WTC11 (cell line): Measurements from ENCODE around the gene FBXO3. TPM values are rescaled to one million over a fixed set of nuclear protein-coding genes. Genes with fewer than 3 reads are reported as not detected.

ENCODE experiments used
- ATAC-seq: fragments of 200-7000 bp; cut with Tn5 transposase; 2 replicates; pipeline ENCODE4 v1.10.0; 2021; ENCODE audit warnings: mild to moderate bottlenecking, moderate library complexity
- CTCF ChIA-PET: fragments of 300-600 bp; sonication (Branson Sonifier 250); formaldehyde crosslinking; loops from one replicate; lab custom pipeline; 2021; ENCODE audit warnings: antibody characterized with exemption; lab: Charles Lee
- POLR2A ChIA-PET: fragments of 350-600 bp; sonication (Branson Sonifier 250); formaldehyde crosslinking; loops from one replicate; lab custom pipeline; 2021; ENCODE audit warnings: antibody characterized with exemption; lab: Charles Lee
- DNase-seq: peaks from one replicate; pipeline ENCODE4 v3.0.0; 2021; ENCODE audit warnings: low spot score
- H3K27ac Mint-ChIP-seq: 2 replicates; pipeline ENCODE4 v1.8.0; 2021; ENCODE audit warnings: mixed read lengths
- H3K27me3 Mint-ChIP-seq: 2 replicates; pipeline ENCODE4 v1.8.0; 2021; ENCODE audit warnings: low read depth, mild to moderate bottlenecking, moderate library complexity, mixed read lengths
- H3K36me3 Mint-ChIP-seq: 2 replicates; pipeline ENCODE4 v1.8.0; 2021; ENCODE audit warnings: mixed read lengths
- H3K4me1 Mint-ChIP-seq: 2 replicates; pipeline ENCODE4 v1.8.0; 2022; ENCODE audit warnings: mixed read lengths
- H3K4me3 Mint-ChIP-seq: 2 replicates; pipeline ENCODE4 v1.8.0; 2021; ENCODE audit warnings: mild to moderate bottlenecking, moderate library complexity, mixed read lengths
- H3K9me3 Mint-ChIP-seq: 2 replicates; pipeline ENCODE4 v1.8.0; 2021; ENCODE audit warnings: mixed read lengths
- ATF1 ChIP-seq: sonication (generic); formaldehyde crosslinking; IDR thresholded peaks from 2 replicates; pipeline ENCODE4 v1.8.1; 2023; ENCODE audit warnings: mild to moderate bottlenecking, moderate library complexity, missing genetic modification reagents
- CREM ChIP-seq: sonication (generic); formaldehyde crosslinking; IDR thresholded peaks from 2 replicates; pipeline ENCODE4 v1.8.1; 2022; ENCODE audit warnings: mild to moderate bottlenecking, missing genetic modification reagents, moderate library complexity
- GTF2I ChIP-seq: fragments of 250-450 bp; sonication (Bioruptor Pico); conservative IDR thresholded peaks from 2 replicates; pipeline ENCODE4 v1.4.0; 2021; ENCODE audit warnings: mild to moderate bottlenecking
- MXD4 ChIP-seq: fragments of 250-450 bp; sonication (Bioruptor Pico); IDR thresholded peaks from 2 replicates; pipeline ENCODE4 v1.8.0; 2021; ENCODE audit warnings: mild to moderate bottlenecking, moderate library complexity, borderline replicate concordance
- RORB ChIP-seq: fragments of 250-450 bp; sonication (Bioruptor Pico); IDR thresholded peaks from 2 replicates; pipeline ENCODE4 v1.9.0; 2021; ENCODE audit warnings: mild to moderate bottlenecking
- TEAD4 ChIP-seq: sonication (generic); formaldehyde crosslinking; IDR thresholded peaks from 2 replicates; pipeline ENCODE4 v1.8.0; 2022; ENCODE audit warnings: mild to moderate bottlenecking, missing genetic modification reagents
- ZNF416 ChIP-seq: fragments of 250-450 bp; sonication (Bioruptor Pico); IDR thresholded peaks from 2 replicates; pipeline ENCODE4 v1.9.0; 2021; ENCODE audit warnings: mild to moderate bottlenecking, inconsistent platforms
- ZNF512 ChIP-seq: sonication (generic); formaldehyde crosslinking; IDR thresholded peaks from 2 replicates; pipeline ENCODE4 v1.8.1; 2022; ENCODE audit warnings: missing genetic modification reagents, borderline replicate concordance
- total RNA-seq: library from RNA; stranded (reverse); gene quantifications from 3 replicates; pipeline ENCODE4 v1.2.3, GENCODE V29; 2021
- TF ChIP-seq, protein P1 (sequence below): fragments of 250-450 bp; sonication (Bioruptor Pico); IDR thresholded peaks from 2 replicates; pipeline ENCODE4 v2.1.2; 2022; ENCODE audit warnings: mild to moderate bottlenecking, moderate library complexity
- TF ChIP-seq, protein P2 (sequence below): sonication (generic); formaldehyde crosslinking; IDR thresholded peaks from 2 replicates; pipeline ENCODE4 v1.8.0; 2023; ENCODE audit warnings: missing genetic modification reagents, mild to moderate bottlenecking, borderline replicate concordance
- TF ChIP-seq, protein P3 (sequence below): sonication (generic); formaldehyde crosslinking; IDR thresholded peaks from 2 replicates; pipeline ENCODE4 v1.8.1; 2023; ENCODE audit warnings: mild to moderate bottlenecking, missing genetic modification reagents, moderate library complexity
- TF ChIP-seq, protein P4 (sequence below): sonication (generic); formaldehyde crosslinking; IDR thresholded peaks from 2 replicates; pipeline ENCODE4 v1.8.1; 2023; ENCODE audit warnings: mild to moderate bottlenecking, missing genetic modification reagents

Gene FBXO3
- total RNA-seq, 1 experiment from 2014 or later = 14.5 TPM

GRCh38 chr11:33734441-33735270 lies 39.7 kb downstream of the FBXO3 start:
- no peak overlapping the region for H3K27ac Mint-ChIP-seq
- CTCF ChIA-PET = no interaction called here

GRCh38 chr11:33733980-33734379 lies 40.3 kb downstream of the FBXO3 start:
- no peak overlapping the region for H3K27ac Mint-ChIP-seq

More at GRCh38 chr11:33734441-33735270, 39.7 kb downstream of the FBXO3 start:
- no peak for DNase-seq
- no peak for ATAC-seq
- no peaks in the 10 kb centered on the region for H3K36me3 Mint-ChIP-seq
- POLR2A ChIA-PET = no interaction called here
- TF ChIP-seq TEAD4 (no peak), GTF2I (CRISPR knock-in tag) (no peak), CREM (CRISPR knock-in tag) (no peak), ZNF416 (CRISPR knock-in tag) (no peak)
- TF ChIP-seq, protein P1, sequence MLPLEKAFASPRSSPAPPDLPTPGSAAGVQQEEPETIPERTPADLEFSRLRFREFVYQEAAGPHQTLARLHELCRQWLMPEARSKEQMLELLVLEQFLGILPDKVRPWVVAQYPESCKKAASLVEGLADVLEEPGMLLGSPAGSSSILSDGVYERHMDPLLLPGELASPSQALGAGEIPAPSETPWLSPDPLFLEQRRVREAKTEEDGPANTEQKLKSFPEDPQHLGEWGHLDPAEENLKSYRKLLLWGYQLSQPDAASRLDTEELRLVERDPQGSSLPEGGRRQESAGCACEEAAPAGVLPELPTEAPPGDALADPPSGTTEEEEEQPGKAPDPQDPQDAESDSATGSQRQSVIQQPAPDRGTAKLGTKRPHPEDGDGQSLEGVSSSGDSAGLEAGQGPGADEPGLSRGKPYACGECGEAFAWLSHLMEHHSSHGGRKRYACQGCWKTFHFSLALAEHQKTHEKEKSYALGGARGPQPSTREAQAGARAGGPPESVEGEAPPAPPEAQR (CRISPR knock-in tag) = no peak
- TF ChIP-seq, protein P2, sequence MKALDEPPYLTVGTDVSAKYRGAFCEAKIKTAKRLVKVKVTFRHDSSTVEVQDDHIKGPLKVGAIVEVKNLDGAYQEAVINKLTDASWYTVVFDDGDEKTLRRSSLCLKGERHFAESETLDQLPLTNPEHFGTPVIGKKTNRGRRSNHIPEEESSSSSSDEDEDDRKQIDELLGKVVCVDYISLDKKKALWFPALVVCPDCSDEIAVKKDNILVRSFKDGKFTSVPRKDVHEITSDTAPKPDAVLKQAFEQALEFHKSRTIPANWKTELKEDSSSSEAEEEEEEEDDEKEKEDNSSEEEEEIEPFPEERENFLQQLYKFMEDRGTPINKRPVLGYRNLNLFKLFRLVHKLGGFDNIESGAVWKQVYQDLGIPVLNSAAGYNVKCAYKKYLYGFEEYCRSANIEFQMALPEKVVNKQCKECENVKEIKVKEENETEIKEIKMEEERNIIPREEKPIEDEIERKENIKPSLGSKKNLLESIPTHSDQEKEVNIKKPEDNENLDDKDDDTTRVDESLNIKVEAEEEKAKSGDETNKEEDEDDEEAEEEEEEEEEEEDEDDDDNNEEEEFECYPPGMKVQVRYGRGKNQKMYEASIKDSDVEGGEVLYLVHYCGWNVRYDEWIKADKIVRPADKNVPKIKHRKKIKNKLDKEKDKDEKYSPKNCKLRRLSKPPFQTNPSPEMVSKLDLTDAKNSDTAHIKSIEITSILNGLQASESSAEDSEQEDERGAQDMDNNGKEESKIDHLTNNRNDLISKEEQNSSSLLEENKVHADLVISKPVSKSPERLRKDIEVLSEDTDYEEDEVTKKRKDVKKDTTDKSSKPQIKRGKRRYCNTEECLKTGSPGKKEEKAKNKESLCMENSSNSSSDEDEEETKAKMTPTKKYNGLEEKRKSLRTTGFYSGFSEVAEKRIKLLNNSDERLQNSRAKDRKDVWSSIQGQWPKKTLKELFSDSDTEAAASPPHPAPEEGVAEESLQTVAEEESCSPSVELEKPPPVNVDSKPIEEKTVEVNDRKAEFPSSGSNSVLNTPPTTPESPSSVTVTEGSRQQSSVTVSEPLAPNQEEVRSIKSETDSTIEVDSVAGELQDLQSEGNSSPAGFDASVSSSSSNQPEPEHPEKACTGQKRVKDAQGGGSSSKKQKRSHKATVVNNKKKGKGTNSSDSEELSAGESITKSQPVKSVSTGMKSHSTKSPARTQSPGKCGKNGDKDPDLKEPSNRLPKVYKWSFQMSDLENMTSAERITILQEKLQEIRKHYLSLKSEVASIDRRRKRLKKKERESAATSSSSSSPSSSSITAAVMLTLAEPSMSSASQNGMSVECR (CRISPR knock-in tag) = no peak
- TF ChIP-seq, protein P3, sequence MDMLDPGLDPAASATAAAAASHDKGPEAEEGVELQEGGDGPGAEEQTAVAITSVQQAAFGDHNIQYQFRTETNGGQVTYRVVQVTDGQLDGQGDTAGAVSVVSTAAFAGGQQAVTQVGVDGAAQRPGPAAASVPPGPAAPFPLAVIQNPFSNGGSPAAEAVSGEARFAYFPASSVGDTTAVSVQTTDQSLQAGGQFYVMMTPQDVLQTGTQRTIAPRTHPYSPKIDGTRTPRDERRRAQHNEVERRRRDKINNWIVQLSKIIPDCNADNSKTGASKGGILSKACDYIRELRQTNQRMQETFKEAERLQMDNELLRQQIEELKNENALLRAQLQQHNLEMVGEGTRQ (CRISPR knock-in tag) = no peak
- TF ChIP-seq, all 79 proteins: peak for 0
- H3K4me3 Mint-ChIP-seq = peak overlapping the region; percentile 78
- H3K9me3 Mint-ChIP-seq = no peaks in the 10 kb centered on the region
- peaks cover 12% of the 10 kb centered on the region for H3K27me3 Mint-ChIP-seq
- H3K4me1 Mint-ChIP-seq = peaks cover 26% of the 10 kb centered on the region

More at GRCh38 chr11:33733980-33734379, 40.3 kb downstream of the FBXO3 start:
- H3K4me3 Mint-ChIP-seq = no peak overlapping the region
- TF ChIP-seq, protein P4, sequence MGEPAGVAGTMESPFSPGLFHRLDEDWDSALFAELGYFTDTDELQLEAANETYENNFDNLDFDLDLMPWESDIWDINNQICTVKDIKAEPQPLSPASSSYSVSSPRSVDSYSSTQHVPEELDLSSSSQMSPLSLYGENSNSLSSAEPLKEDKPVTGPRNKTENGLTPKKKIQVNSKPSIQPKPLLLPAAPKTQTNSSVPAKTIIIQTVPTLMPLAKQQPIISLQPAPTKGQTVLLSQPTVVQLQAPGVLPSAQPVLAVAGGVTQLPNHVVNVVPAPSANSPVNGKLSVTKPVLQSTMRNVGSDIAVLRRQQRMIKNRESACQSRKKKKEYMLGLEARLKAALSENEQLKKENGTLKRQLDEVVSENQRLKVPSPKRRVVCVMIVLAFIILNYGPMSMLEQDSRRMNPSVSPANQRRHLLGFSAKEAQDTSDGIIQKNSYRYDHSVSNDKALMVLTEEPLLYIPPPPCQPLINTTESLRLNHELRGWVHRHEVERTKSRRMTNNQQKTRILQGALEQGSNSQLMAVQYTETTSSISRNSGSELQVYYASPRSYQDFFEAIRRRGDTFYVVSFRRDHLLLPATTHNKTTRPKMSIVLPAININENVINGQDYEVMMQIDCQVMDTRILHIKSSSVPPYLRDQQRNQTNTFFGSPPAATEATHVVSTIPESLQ = no peak
- TF ChIP-seq, protein P3 (CRISPR knock-in tag) = no peak
- TF ChIP-seq RORB (CRISPR knock-in tag) = no peak
- TF ChIP-seq ATF1 (CRISPR knock-in tag) = no peak
- TF ChIP-seq ZNF512 (CRISPR knock-in tag) = no peak
- TF ChIP-seq MXD4 (CRISPR knock-in tag) = no peak
- ChIA-PET CTCF (interaction anchor here (0.6 kb wide), 1 partner anchor 269 kb away, joined by 3 read pairs; no protein-coding TSS in a partner anchor), POLR2A (no interaction called here)
- peaks cover 29% of the 10 kb centered on the region for H3K4me1 Mint-ChIP-seq
- H3K36me3 Mint-ChIP-seq = peaks cover 3% of the 10 kb centered on the region
- ATAC-seq = no peak
- H3K9me3 Mint-ChIP-seq = no peaks in the 10 kb centered on the region
- H3K27me3 Mint-ChIP-seq = peaks cover 12% of the 10 kb centered on the region
- DNase-seq = no peak
